Glomerular visceral epithelial cell (primary cell): ENCODE data around the gene ARID3B.
A peak's percentile ranks its signal among the peaks of the same experiment; 100 is the strongest.
"Not testable (repeated sequence)": the region's sequence is repeated elsewhere in the genome, so short reads cannot be mapped to it uniquely, and the experiment has no call there.

ENCODE experiments used
- DNase-seq: peaks from one replicate; pipeline ENCODE4 v3.0.0-alpha.2; 2016; ENCODE audit errors: extremely low spot score

ARID3B gene

GRCh38 chr15:74535388-74536084 lies 5.5 kb upstream of the ARID3B start:
- peak; percentile 33 for DNase-seq

GRCh38 chr15:74537736-74538135 lies 3.3 kb upstream of the ARID3B start:
- DNase-seq = no peak

GRCh38 chr15:74539521-74539920 lies 1.5 kb upstream of the ARID3B start:
- not testable (repeated sequence) for DNase-seq

GRCh38 chr15:74540161-74540760 lies 759 bp upstream of the ARID3B start:
- peak; percentile 65 for DNase-seq

GRCh38 chr15:74541494-74542165 lies 610 bp downstream of the ARID3B start:
- peak; percentile 73 for DNase-seq

GRCh38 chr15:74542166-74543042 lies 1.4 kb downstream of the ARID3B start:
- no peak for DNase-seq

GRCh38 chr15:74543043-74543422 lies 2.0 kb downstream of the ARID3B start:
- DNase-seq = no peak

- peak; percentile 25 for DNase-seq
These were observed 2.6 kb downstream of the ARID3B start for GRCh38 chr15:74543583-74543982.

- DNase-seq = no peak
These were observed 4.1 kb downstream of the ARID3B start for GRCh38 chr15:74545086-74545485.

GRCh38 chr15:74545776-74546656 lies 5.0 kb downstream of the ARID3B start:
- peak; percentile 100 for DNase-seq

GRCh38 chr15:74547616-74548015 lies 6.6 kb downstream of the ARID3B start:
- no peak for DNase-seq

- DNase-seq = no peak
These were observed 7.2 kb downstream of the ARID3B start for GRCh38 chr15:74548241-74548640.

GRCh38 chr15:74549816-74550215 lies 8.8 kb downstream of the ARID3B start:
- DNase-seq = no peak

GRCh38 chr15:74551714-74552113 lies 10.7 kb downstream of the ARID3B start:
- DNase-seq = no peak

GRCh38 chr15:74552773-74553441 lies 11.9 kb downstream of the ARID3B start:
- DNase-seq = no peak

GRCh38 chr15:74555192-74555591 lies 14.2 kb downstream of the ARID3B start:
- no peak for DNase-seq

- DNase-seq = no peak
These were observed 17.7 kb downstream of the ARID3B start for GRCh38 chr15:74558706-74559105.

GRCh38 chr15:74563442-74563841 lies 22.4 kb downstream of the ARID3B start:
- no peak for DNase-seq

- no peak for DNase-seq
These were observed 23.2 kb downstream of the ARID3B start for GRCh38 chr15:74564182-74564581.

GRCh38 chr15:74565381-74566085 lies 24.5 kb downstream of the ARID3B start:
- no peak for DNase-seq
